Subcutaneous abdominal adipose tissue (tissue), 5 donors: ENCODE data around the gene WRNIP1.
A peak's percentile ranks its signal among the peaks of the same experiment; 100 is the strongest.

Experiments used
- H3K27ac ChIP-seq: one replicate; pipeline ENCODE4 v1.7.0; 2013; ENCODE audit warnings: low read depth, mild to moderate bottlenecking, inconsistent platforms, low read length, moderate library complexity
- H3K27me3 ChIP-seq, 5 donors: one replicate each; pipeline ENCODE4 v1.7.0; 2013; ENCODE audit warnings: low read length in 5 of 5, inconsistent platforms in 1 of 5; ENCODE audit not compliant: control insufficient read depth in 5 of 5, insufficient read depth in 4 of 5
- H3K36me3 ChIP-seq, 5 donors: one replicate each; pipeline ENCODE4 v1.7.0; 2013; ENCODE audit warnings: low read length in 5 of 5; ENCODE audit not compliant: control insufficient read depth in 5 of 5, insufficient read depth in 5 of 5
- H3K4me1 ChIP-seq, 5 donors: one replicate each; pipeline ENCODE4 v1.7.0; 2013; ENCODE audit warnings: low read length in 5 of 5, mild to moderate bottlenecking in 3 of 5, moderate library complexity in 1 of 5; ENCODE audit not compliant: control insufficient read depth in 5 of 5, insufficient read depth in 5 of 5
- H3K4me3 ChIP-seq, 5 donors: one replicate each; pipeline ENCODE4 v1.7.0; 2013; ENCODE audit warnings: low read length in 5 of 5, low read depth in 1 of 5
- H3K9ac ChIP-seq, 5 donors: one replicate each; pipeline ENCODE4 v1.7.0; 2013; ENCODE audit warnings: low read length in 5 of 5, mild to moderate bottlenecking in 4 of 5, moderate library complexity in 3 of 5
- H3K9me3 ChIP-seq, 5 donors: one replicate each; pipeline ENCODE4 v1.7.0; 2013; ENCODE audit warnings: low read length in 5 of 5; ENCODE audit not compliant: control insufficient read depth in 5 of 5
- donor health status: healthy.
- donor health status: healthy.
- donor health status: healthy.
- donor health status: healthy.
- donor health status: healthy.

Gene WRNIP1

DNA sequence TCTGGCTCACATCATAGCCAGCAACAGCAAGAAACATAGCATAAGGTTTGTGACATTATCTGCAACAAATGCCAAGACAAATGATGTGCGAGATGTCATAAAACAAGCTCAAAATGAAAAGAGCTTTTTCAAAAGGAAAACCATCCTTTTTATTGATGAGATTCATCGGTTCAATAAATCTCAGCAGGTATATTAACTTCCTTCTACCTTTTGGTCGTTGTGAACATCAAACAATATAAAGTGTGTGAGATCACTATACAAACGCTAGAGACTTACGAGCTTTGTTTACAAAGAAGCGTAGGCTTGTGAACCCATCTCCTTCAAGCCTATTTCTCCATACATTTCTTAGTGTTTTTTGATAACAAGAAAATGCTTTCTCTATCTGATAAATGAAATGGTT lies 3.5 kb downstream of the WRNIP1 start:
- H3K4me1 ChIP-seq: peaks cover 3 to 47% (median 37%) of the 10 kb centered on the region in 5 donors
- H3K36me3 ChIP-seq: peaks cover 0 to 21% (median 11%) of the 10 kb centered on the region in 5 donors
- H3K27ac ChIP-seq: no peak overlapping the region
- no peak overlapping the region for H3K4me3 ChIP-seq
- no peaks in the 10 kb centered on the region for H3K27me3 ChIP-seq
- no peak overlapping the region for H3K9ac ChIP-seq
- H3K9me3 ChIP-seq: no peaks in the 10 kb centered on the region

DNA sequence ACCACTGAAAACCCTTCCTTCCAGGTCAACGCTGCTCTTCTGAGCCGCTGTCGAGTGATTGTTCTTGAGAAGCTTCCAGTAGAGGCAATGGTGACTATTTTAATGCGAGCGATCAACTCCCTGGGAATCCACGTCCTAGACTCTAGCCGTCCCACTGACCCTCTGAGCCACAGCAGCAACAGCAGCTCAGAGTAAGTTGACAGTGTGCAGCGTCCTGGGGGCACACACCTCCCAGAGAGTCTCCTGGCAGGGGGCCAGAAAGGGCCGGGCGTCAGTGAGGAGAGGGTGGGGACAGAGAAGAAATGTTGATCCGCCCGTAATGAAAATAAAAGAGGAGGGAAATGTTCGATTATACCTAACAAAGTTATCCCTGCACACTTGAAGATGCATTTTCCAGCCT lies 5.0 kb downstream of the WRNIP1 start:
- H3K4me1 ChIP-seq: peaks cover 3 to 40% (median 28%) of the 10 kb centered on the region in 5 donors
- no peak overlapping the region for H3K27ac ChIP-seq

DNA sequence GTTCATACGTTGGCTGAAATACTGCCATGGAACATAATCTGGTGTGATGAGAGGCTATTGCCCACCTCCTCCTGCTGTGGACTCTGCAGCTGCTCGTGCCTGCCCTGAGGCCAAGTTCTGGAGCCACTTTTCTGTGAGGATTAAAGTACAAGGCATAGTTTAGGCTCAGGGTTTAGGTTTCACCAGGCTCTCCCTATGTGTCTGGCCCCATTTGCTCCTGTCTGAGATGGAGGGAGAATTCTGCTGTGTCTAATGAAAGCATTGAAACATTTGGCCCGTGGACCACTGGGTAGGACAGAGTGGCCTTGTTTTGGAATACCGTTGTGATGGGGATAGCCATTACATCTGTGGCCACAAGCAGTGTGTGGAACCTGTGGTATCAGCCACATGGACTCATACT lies 5.9 kb downstream of the WRNIP1 start:
- H3K4me1 ChIP-seq: peaks cover 3 to 38% (median 28%) of the 10 kb centered on the region in 5 donors
- H3K36me3 ChIP-seq: peaks cover 9 to 36% (median 22%) of the 10 kb centered on the region in 5 donors
- no peaks in the 10 kb centered on the region for H3K9me3 ChIP-seq
- H3K27ac ChIP-seq: no peak overlapping the region
- no peaks in the 10 kb centered on the region for H3K27me3 ChIP-seq
- H3K4me3 ChIP-seq: no peak overlapping the region
- H3K9ac ChIP-seq: no peak overlapping the region

More for the DNA sequence above, 5.0 kb downstream of the WRNIP1 start:
- Histone ChIP-seq H3K36me3 (peaks cover 5 to 34% (median 21%) of the 10 kb centered on the region in 5 donors), H3K27me3 (no peaks in the 10 kb centered on the region), H3K4me3 (no peak overlapping the region), H3K9ac (no peak overlapping the region), H3K9me3 (no peaks in the 10 kb centered on the region)

DNA sequence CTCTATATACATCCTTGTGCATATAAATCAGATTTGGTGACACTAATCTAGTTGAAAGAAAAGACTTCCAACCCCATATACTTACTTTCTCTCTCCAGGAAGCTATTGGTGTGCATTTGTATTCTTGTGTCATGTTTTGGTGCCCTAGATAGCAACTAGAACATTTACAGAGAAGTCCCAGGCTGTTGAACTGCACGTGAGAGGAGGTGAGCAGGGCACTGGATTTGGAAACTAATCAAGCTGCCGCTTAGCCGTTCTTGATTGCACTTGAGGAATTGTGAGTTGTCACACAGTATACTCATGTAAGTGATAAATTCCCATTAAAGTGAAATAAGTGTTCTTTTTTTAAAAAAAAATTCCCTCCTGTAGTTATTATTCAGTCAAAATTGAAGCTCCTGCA lies 7.6 kb downstream of the WRNIP1 start:
- H3K36me3 ChIP-seq: peaks cover 9 to 36% (median 22%) of the 10 kb centered on the region in 5 donors
- H3K9me3 ChIP-seq: no peaks in the 10 kb centered on the region
- peaks cover under 1 to 20% (median 12%) of the 10 kb centered on the region in 5 donors for H3K4me1 ChIP-seq
- no peak overlapping the region for H3K4me3 ChIP-seq
- H3K27me3 ChIP-seq: no peaks in the 10 kb centered on the region
- H3K9ac ChIP-seq: no peak overlapping the region
- no peak overlapping the region for H3K27ac ChIP-seq

DNA sequence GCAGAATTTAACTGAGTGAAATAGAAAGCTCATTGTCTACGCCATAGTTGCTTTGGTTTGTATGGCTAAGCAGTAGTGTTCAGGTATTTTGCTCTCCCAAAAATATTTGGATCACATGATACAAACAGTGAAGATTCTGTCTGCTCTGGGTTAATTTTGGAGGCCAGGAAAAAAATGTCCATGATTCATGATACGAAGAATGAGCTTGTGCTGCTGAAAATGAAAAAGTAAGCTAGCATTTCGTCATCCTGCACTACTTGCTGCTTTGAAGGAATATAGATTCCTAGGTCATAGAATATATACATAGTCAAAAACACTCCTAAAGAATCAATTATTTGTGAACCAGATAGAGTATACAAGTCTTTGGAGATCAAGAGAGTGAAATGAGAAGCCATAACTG lies 8.3 kb downstream of the WRNIP1 start:
- Histone ChIP-seq H3K27ac (no peak overlapping the region), H3K4me3 (no peak overlapping the region), H3K9me3 (no peaks in the 10 kb centered on the region), H3K36me3 (peaks cover 9 to 38% (median 22%) of the 10 kb centered on the region in 5 donors), H3K4me1 (peaks cover 0 to 14% (median 6%) of the 10 kb centered on the region in 5 donors), H3K9ac (no peak overlapping the region), H3K27me3 (no peaks in the 10 kb centered on the region)

DNA sequence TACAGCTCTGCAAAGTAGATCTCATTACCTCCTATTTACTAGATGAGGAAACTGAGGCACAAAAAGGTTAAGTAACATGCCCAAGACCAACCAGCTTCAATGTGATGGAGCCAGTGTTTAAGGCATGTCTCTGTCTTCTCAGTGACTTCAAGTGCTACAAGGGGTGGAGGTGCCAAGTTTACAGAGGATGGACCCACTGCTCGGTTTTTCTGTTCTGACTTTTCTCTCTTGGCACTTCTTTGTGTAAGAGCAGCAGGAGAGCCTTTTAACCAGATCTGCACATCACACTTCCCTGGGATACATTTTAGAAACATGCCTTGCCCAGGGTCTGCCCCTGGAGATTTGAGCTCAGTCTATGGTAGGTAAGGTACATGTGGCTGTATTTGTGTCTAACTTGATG lies 9.8 kb downstream of the WRNIP1 start:
- H3K27me3 ChIP-seq: no peaks in the 10 kb centered on the region
- no peak overlapping the region for H3K27ac ChIP-seq
- no peak overlapping the region for H3K4me3 ChIP-seq
- peaks cover 12 to 51% (median 32%) of the 10 kb centered on the region in 5 donors for H3K36me3 ChIP-seq
- peaks cover 0 to 6% (median 3%) of the 10 kb centered on the region in 5 donors for H3K4me1 ChIP-seq
- H3K9ac ChIP-seq: no peak overlapping the region
- H3K9me3 ChIP-seq: no peaks in the 10 kb centered on the region

DNA sequence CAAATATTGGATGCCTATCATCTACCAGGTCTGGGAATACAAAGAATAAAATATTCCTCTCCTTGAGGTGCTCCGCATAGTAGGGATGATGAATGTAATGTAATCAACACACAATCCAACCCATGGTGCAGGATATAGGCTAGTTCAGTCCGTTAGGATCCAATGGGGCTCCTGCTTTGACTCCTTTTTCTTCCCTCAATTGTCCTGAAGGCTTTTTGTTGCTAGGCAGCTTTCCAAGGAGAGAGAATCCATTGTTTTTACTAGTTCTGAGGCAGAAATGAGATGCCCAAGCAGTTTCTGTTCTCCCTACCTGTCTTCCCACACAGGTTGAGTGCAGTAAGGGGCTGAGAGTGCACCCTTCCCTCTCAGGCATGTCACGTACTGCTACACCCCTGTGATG lies 12.1 kb downstream of the WRNIP1 start:
- peaks cover 12 to 62% (median 45%) of the 10 kb centered on the region in 5 donors for H3K36me3 ChIP-seq
- no peaks in the 10 kb centered on the region for H3K4me1 ChIP-seq
- H3K4me3 ChIP-seq: no peak overlapping the region
- no peaks in the 10 kb centered on the region for H3K27me3 ChIP-seq
- H3K9me3 ChIP-seq: no peaks in the 10 kb centered on the region
- no peak overlapping the region for H3K9ac ChIP-seq
- H3K27ac ChIP-seq: no peak overlapping the region

DNA sequence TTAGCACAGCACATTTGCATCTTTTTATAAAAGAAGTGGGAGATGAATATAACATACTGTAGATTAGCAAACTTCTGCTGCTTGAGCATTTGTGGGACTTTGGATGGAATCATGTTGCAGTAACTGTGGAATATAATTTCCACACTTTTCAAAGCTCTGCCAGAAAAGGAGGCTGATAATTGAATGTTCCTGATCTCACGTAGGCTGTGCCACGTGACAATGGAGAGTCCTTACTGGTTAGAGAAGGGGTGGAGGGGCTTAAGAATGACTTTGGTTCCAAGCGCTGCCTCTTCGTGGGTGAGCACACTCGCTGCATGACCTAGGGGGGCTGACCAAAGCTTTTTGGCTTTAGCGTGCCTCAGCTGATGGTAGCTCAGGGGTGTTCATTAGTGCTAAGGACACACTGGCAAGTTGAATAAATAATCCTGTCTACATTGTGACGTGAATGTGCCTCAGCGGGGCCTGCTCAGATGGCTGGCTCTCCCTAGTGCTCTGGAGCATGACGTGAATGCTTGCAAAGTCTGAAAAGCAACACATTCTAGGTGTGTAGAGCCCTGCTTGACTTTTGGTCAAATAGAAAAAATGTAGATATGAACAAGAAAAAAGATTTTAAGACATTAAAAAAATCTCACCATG lies 15.0 kb downstream of the WRNIP1 start:
- no peak overlapping the region for H3K27ac ChIP-seq
- H3K36me3 ChIP-seq: peaks cover 7 to 63% (median 48%) of the 10 kb centered on the region in 5 donors
- H3K4me3 ChIP-seq: no peak overlapping the region
- no peaks in the 10 kb centered on the region for H3K9me3 ChIP-seq
- no peaks in the 10 kb centered on the region for H3K4me1 ChIP-seq
- H3K27me3 ChIP-seq: no peaks in the 10 kb centered on the region
- H3K9ac ChIP-seq: peak overlapping the region in 1 of 5 donors; percentile 7

DNA sequence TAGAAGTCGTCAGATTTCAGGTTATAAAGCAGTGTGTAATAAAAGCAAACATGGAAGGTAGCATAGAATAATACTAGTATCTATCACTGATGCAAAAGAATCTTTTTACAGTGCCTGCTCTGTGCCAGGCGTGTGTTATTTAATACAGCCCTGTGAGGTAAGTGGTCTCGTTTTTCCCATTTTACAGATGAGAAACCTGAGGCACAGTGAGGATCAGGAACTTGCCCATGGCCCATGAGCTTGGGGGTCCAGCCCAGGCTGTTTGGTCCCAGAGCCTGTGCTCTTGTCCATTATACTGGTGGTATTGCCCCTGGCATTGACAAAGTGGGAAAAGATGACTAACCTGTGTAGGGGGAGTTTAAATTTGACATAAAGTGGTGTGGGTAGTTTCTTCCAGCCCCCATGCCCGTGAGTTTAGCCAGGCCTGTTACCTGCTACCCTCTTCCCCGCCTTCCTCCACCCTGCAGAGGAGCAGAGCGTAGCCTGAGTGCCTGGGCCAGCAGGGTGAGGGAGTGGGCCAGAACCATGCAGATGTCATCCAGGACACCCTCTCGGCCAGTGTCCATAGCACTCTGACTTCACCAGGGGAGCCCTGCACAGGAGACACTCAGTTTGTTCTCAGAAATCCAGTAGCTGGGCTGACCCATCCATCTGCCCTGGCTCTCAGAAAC lies 16.6 kb downstream of the WRNIP1 start:
- no peak overlapping the region for H3K27ac ChIP-seq
- no peaks in the 10 kb centered on the region for H3K27me3 ChIP-seq
- H3K4me1 ChIP-seq: no peaks in the 10 kb centered on the region
- H3K4me3 ChIP-seq: no peak overlapping the region
- no peak overlapping the region for H3K9ac ChIP-seq
- H3K9me3 ChIP-seq: no peaks in the 10 kb centered on the region
- peaks cover 3 to 68% (median 55%) of the 10 kb centered on the region in 5 donors for H3K36me3 ChIP-seq

DNA sequence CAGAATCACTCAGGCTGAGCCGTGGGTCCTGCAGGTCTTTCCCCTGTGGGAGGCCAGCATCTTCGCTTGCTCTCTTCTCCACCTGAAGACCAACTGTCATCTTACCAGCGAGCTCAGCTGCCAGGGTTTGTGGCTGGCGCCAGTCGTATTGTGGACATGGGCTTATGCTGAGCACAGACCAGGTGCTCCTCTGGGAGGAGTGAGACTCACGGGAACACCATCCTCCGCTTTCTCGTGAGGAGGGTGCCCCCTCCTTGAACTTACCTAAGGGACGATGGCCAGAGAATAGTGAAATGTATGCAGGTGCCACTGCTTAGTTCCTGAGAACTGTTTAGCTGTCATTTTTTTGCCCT lies 17.1 kb downstream of the WRNIP1 start:
- Histone ChIP-seq H3K9ac (no peak overlapping the region), H3K4me1 (no peaks in the 10 kb centered on the region), H3K9me3 (no peaks in the 10 kb centered on the region)

More for the DNA sequence above, 17.1 kb downstream of the WRNIP1 start:
- H3K36me3 ChIP-seq: peaks cover 3 to 68% (median 55%) of the 10 kb centered on the region in 5 donors
- no peak overlapping the region for H3K27ac ChIP-seq
- H3K4me3 ChIP-seq: no peak overlapping the region
- no peaks in the 10 kb centered on the region for H3K27me3 ChIP-seq
